ENCODE measurements around the gene TMEM47.

The TMEM47 gene

GRCh38 chrX:34656842-34657725 lies at the start of gene TMEM47:
TSS of gene TMEM47 (minus strand) at chrX:34657285. CDS start at chrX:34657029, 256 bp downstream.
- DNase-seq (ENCODE audit: low spot score): no peak

- DNase-seq (ENCODE audit: low spot score): no peak
These were observed 30.0 kb upstream of the TMEM47 start for GRCh38 chrX:34687095-34687494.

DNA sequence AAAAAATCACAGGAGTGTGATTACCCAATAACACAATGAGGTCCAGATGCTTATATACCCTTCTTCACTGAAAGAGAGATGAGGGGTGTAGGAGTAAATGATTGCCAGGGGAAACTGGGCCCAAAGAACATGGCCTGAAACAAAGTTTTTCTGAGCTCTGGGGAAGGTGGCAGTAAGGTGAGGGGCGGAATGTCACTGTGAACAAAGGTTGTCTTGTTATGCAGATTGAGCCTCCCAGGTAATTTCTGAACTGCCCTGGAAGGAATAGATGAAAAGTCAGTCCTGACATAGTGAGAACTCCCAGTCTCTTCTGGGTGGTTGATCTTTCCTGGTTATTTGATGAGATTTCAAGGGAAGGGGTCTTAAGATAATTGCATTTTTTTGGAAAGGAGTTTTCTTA lies 2.5 kb upstream of the TMEM47 start:
- no peak for DNase-seq (ENCODE audit: low spot score)

DNA sequence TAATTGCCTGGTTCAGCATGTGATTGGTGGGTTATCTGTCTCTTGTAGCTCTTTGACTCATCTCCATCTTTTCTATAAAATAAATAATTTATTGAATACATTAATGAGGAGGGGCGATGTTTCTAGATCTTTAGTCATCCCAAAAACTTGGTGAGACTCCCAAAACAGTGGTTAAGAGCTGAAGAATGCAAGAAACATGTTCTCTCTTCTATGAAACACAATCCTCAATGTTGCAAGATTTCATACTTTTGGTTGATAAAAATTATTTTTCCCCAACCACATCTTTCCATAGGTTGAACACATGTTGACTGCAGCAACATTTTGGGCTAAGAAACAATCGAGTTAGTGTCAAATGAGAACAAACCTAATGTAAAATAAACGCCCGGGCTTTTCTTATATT lies 1.2 kb upstream of the TMEM47 start:
- DNase-seq (ENCODE audit: low spot score): no peak

DNA sequence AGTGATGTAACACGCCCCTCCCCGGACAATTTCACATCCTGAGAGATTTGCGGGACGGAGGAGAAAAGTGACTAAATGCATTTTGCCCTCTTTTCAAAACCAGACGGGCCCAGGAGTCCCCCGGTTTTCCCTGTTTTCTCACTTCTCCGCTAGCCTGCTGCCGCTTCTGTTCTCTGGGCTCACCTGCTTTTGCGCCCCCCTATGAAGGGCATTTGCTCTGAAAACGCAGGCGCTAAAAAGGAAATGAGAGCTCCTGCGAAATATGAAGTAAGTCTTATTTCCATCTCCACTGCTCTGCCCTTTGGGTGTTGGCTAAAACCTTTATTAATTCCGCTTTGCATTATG lies 613 bp upstream of the TMEM47 start:
- no peak for DNase-seq (ENCODE audit: low spot score)

DNA sequence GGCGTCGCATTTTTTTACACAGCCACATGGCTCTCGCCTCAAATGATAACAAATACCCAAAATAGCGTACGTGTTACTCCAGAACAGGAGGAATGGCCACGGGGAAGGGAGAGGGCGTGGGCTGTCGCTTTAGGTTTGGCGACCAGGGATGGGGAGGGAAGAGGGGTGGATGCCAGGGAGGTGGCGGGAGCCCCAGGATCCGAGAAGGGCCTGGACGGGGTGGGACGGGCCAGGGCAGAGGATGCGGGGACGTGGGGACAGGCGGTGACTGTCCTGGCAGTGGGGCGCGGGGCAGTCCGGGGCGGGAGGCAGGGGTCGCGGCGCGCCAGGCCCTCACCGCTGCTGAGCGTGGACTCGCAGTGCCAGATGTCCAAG lies 631 bp downstream of the TMEM47 start:
- DNase-seq (ENCODE audit: low spot score): no peak

GRCh38 chrX:34655501-34656455 lies 1.3 kb downstream of the TMEM47 start:
- no peak for DNase-seq (ENCODE audit: low spot score)

DNA sequence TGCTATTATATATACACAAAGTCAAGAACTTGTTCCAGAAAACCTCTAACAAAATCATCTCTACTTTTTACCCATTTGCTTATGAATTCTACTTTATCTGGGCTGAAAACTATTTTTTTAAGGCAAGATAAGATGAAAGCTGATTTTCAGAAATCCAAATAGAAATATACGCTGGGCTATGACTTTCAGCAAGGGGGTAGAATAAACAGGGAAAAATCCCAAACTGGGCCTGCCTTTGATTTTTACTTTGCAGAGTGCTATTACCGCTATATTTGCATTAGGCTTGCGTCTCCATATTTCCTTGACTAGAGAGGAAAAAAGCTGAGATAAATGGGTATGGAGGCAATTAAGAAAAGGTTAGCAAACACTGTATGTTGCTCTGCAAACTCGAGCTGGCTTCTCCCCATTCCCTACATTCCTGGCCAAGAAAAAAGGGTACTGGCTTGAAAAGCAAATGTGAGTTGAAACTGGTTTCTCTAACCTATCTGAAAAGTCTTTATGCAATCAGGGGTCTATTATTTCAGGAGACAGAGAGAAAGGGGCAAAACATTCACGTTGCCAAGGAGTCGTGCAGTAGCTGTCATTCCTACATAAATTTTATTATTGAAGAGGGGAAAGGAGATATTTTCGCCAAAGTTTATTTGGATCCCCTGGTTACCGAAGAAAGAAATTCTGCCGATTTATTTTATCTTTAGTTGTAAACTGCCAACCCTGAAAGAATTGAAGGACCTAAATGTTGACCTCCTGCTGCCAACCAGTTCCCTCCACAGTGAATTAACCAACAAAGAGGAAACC lies 2.2 kb downstream of the TMEM47 start:
- DNase-seq (ENCODE audit: low spot score): no peak

DNA sequence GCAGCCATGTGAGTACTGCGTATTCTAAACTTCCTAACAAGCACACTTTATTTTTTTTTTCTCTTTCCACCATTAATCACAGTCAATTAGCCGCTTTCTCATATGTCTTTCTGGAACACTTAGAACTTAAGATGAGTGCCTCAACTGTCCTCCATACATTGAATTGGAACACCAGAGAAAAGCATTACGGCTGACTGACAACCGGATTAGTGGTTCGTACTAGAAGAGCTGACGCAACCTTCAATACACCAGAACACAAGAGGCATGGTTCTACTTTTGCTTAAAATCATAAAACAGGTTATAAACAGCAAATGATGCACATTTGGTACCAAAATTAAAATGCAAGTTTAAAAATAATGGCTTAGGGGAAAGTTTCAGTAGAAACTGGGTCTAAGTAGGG lies 3.3 kb downstream of the TMEM47 start:
- no peak for DNase-seq (ENCODE audit: low spot score)

GRCh38 chrX:34642849-34643248 lies 14.2 kb downstream of the TMEM47 start:
- no peak for DNase-seq (ENCODE audit: low spot score)

GRCh38 chrX:34638116-34638515 lies 19.0 kb downstream of the TMEM47 start:
- no peak for DNase-seq (ENCODE audit: low spot score)

- DNase-seq (ENCODE audit: low spot score): no peak
These were observed 22.7 kb downstream of the TMEM47 start for GRCh38 chrX:34634349-34634748.

DNA sequence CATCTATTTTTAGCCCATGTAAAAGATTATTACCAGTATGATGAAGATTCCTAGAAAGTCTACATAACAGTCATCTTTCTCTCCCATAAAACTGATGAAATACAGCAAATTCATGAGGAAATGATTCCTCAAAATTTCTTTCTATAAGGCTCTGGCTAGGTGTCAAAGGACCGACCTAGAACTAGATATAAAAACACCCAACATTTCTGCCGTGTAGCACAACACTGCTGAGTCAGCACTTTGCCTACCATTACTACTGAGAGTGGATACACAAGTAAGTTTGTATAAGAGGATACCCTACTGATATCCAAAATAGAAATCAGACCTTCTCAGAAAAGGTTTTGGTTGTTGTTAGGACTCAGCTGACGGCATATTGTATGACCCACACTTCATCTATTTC lies 24.7 kb downstream of the TMEM47 start:
- DNase-seq (ENCODE audit: low spot score): no peak

DNA sequence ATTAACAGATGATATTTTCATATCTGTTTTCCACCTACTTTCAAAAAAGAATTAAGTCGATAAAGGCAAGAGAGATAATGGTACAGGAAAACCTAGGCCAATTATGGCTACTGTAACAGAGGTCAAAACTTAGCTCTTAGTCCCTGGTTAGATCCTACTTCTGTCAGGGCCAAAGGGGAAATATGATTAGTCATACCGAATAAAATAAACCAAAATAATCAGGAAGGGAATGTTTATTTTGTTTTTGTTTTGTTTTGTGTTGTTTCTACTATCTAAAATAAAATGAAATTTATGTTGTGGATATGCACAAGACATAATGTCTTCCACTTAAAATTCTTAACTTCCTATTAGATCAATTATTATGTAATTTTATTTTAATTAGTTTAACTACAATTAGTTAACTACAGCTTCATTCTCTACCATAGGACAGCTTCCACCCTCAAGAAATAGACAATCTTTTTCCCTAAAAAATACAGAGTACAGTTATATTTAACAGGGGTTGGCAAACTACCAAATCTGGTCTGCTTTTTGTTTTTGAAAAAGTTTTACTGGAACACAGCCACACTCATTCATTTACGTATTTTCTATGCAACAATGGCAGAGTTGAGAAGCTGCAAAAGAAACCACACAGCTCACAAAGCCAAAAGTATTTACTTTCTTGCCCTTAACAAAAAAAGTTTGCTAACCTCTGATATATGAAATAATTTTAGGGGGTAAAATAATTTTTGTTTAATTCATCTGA lies 25.4 kb downstream of the TMEM47 start:
- no peak for DNase-seq (ENCODE audit: low spot score)

- DNase-seq (ENCODE audit: low spot score): no peak
These were observed 27.5 kb downstream of the TMEM47 start for GRCh38 chrX:34629572-34629971.

- no peak for DNase-seq (ENCODE audit: low spot score)
These were observed 32.7 kb downstream of the TMEM47 start for GRCh38 chrX:34624416-34624815.

DNA sequence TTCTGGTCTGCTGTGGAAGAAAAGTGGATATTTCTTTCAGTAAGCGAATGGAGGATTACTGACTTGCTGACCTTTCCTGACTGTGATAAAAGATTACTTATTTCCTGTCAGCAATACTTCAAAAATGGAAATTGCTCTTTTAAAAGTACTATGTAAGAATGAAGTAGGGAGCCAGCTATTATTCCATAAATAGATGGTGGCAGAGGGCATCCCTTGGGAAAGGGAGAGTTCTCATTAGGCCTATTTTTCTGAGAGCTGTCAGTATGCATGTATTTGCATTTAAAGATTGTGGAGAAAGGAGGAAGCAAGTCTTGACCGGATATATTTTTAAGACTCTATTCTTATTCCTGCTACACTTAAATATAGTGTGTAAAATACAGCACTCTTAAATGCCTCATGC lies 37.2 kb downstream of the TMEM47 start:
- no peak for DNase-seq (ENCODE audit: low spot score)

DNA sequence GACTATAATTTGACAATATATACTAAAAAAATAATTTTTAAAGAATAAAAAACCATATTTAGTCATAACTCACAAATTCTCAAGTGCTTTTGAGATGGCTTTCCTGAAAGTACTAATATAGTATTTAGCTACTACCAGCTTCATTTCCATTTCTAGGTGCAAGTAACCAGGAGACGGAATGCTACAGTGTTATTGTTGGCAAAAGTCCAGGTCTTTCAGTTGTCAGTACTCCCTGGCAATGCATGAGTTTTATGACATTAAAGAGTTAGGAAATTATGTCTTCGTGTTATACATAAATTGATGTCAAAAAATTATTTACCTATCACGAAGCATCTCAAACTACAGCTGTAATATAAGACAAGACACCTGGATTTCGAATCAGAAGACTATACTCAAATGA lies 45.0 kb downstream of the TMEM47 start:
- DNase-seq (ENCODE audit: low spot score): no peak

DNA sequence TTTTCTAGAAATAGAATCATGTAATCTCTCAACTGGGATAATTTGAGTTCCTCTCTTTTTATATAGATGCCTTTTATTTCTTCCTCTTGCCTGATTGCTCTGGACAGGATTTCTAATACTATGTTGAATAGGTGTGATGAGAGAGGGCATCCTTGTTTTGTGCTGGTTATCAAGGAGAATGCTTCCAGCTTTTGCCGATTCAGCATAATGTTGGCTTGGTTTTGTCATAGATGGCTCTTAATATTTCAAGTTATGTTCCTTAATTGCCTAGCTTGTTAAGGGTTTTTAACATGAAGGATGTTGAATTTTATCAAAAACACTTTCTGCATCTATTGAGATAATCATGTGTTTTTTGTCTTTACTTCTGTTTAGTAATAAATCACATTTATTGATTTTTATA lies 58.7 kb downstream of the TMEM47 start:
- no peak for DNase-seq (ENCODE audit: low spot score)

GRCh38 chrX:34586936-34587335 lies 70.1 kb downstream of the TMEM47 start:
- DNase-seq (ENCODE audit: low spot score): no peak

DNA sequence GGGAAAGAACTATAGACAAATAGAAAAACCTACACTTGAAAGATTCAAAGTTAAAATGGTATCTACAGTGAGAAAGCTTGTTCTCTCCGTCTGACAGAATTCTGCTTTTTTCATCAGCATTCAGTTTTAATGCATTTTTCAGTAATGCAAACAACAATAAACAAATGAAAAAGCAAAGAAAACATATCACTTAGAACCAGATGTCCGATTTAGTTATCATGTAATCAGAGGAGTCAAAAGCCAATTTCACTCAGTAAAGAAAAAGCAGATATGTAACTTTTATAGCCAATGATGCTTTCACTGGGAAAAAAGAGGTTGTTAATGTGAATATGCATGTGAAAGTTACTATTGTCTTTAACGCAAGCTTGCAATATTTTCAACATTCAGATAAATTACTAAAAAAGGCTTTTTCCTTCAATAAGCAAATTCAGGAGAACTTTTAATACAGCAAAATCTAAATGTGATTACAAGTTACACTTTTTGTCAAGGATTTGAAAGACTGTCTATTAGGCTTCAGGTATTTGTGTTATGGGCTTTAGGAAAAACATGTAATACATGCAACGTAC lies 70.7 kb downstream of the TMEM47 start:
- DNase-seq (ENCODE audit: low spot score): no peak
